ENCODE measurements around the gene HOXB5. TPM values are rescaled to one million over a fixed set of nuclear protein-coding genes. Genes with fewer than 3 reads are reported as not detected.

HOXB5 gene
- total and polyA plus RNA-seq, 9 donors, result 0.04 to 2.8 (median 0.49) TPM; not detected in 1

- H3K4me3 ChIP-seq, result no peak overlapping the region
- intact Hi-C loops (cut with DNase I), result no loop called here
- H3K27ac ChIP-seq, result no peak overlapping the region
- no peaks in the 10 kb centered on the region for H3K9me3 ChIP-seq
- no peak for TF ChIP-seq EP300 (IDR thresholded peaks at IDR 0.05)
- no peak for TF ChIP-seq POLR2A (IDR thresholded peaks at IDR 0.05)
- no peak for TF ChIP-seq CTCF (IDR thresholded peaks at IDR 0.05)
- no peaks in the 10 kb centered on the region for H3K4me1 ChIP-seq (ENCODE audit: insufficient read depth)
- H3K36me3 ChIP-seq, result no peaks in the 10 kb centered on the region
- no peak for DNase-seq
- 24 to 41% (median 26%) methylated on average over 7 of the region's 7 CpGs for WGBS, 3 donors
- H3K27me3 ChIP-seq, result no peaks in the 10 kb centered on the region
These were observed 18.5 kb downstream of the HOXB5 start for GRCh38 chr17:48575066-48575582.

GRCh38 chr17:48574505-48575065 is 19.0 kb downstream of the HOXB5 start:
- no peak overlapping the region for H3K4me3 ChIP-seq
- TF ChIP-seq POLR2A (IDR thresholded peaks at IDR 0.05), result no peak
- no peak for TF ChIP-seq CTCF (IDR thresholded peaks at IDR 0.05)
- no peak for TF ChIP-seq EP300 (IDR thresholded peaks at IDR 0.05)
- intact Hi-C loops (cut with DNase I), result no loop called here
- H3K36me3 ChIP-seq, result no peaks in the 10 kb centered on the region
- DNase-seq, result no peak
- no peaks in the 10 kb centered on the region for H3K27me3 ChIP-seq
- no peak overlapping the region for H3K27ac ChIP-seq
- 10 to 26% (median 19%) methylated on average over 8 of the region's 8 CpGs for WGBS, 3 donors
- H3K4me1 ChIP-seq (ENCODE audit: insufficient read depth), result no peaks in the 10 kb centered on the region
- H3K9me3 ChIP-seq, result no peaks in the 10 kb centered on the region

- Histone ChIP-seq H3K9me3 (no peaks in the 10 kb centered on the region), H3K4me3 (no peak overlapping the region), H3K4me1 (ENCODE audit: insufficient read depth) (no peaks in the 10 kb centered on the region), H3K27me3 (no peaks in the 10 kb centered on the region), H3K27ac (no peak overlapping the region), H3K36me3 (no peaks in the 10 kb centered on the region)
- intact Hi-C loops (cut with DNase I), result no loop called here
- DNase-seq, result no peak
- WGBS, 3 donors, result 64 to 94% (median 84%) methylated on average over 1 of the region's 1 CpG
- TF ChIP-seq POLR2A (IDR thresholded peaks at IDR 0.05) (no peak), CTCF (IDR thresholded peaks at IDR 0.05) (no peak), EP300 (IDR thresholded peaks at IDR 0.05) (no peak)
These were observed 21.7 kb downstream of the HOXB5 start for GRCh38 chr17:48571826-48572417.

- no peak for TF ChIP-seq EP300 (IDR thresholded peaks at IDR 0.05)
- TF ChIP-seq CTCF (IDR thresholded peaks at IDR 0.05), result no peak
- no peak for TF ChIP-seq POLR2A (IDR thresholded peaks at IDR 0.05)
- H3K36me3 ChIP-seq, result no peaks in the 10 kb centered on the region
- no peak overlapping the region for H3K4me3 ChIP-seq
- intact Hi-C loops (cut with DNase I), result no loop called here
- H3K27ac ChIP-seq, result no peak overlapping the region
- WGBS, 3 donors, result 19 to 35% (median 20%) methylated on average over 26 of the region's 26 CpGs
- H3K27me3 ChIP-seq, result no peaks in the 10 kb centered on the region
- no peaks in the 10 kb centered on the region for H3K9me3 ChIP-seq
- no peaks in the 10 kb centered on the region for H3K4me1 ChIP-seq (ENCODE audit: insufficient read depth)
- DNase-seq, result no peak
These were observed 22.4 kb downstream of the HOXB5 start for GRCh38 chr17:48571024-48571818.

Data from ovary (tissue), 9 donors.